H1 (cell line): Measurements from ENCODE around the gene GNB1L. TPM values are rescaled to one million over a fixed set of nuclear protein-coding genes. Genes with fewer than 3 reads are reported as not detected.

Source experiments
- CTCF ChIA-PET: fragments of 300-600 bp; sonication (Branson Sonifier 250); formaldehyde crosslinking; loops from one replicate; lab custom pipeline; 2021; ENCODE audit not compliant: partially characterized antibody; lab: Charles Lee
- POLR2A ChIA-PET: fragments of 300-600 bp; sonication (Branson Sonifier 250); formaldehyde crosslinking; loops from one replicate; lab custom pipeline; 2021; ENCODE audit warnings: inconsistent platforms; ENCODE audit not compliant: partially characterized antibody; lab: Charles Lee
- DNase-seq, 2 experiments: peaks; one replicate each; pipeline versions ENCODE4 v3.0.0 to v3.0.0-alpha.2; 2010 to 2022; ENCODE audit warnings: low spot score in 2 of 2, low read depth in 1 of 2, mixed read lengths in 1 of 2
- FAIRE-seq: peaks from 2 replicates; lab custom pipeline; 2011; peaks lifted over from hg19 to GRCh38; lab: Jason Lieb, UNC
- H2AFZ ChIP-seq: 2 replicates; pipeline ENCODE4 v1.8.1; 2012; ENCODE audit warnings: low read length, inconsistent platforms
- H2AK5ac ChIP-seq: 2 replicates; pipeline ENCODE4 v1.6.1; 2013; ENCODE audit warnings: low read depth, low read length
- H2BK120ac ChIP-seq: replicated peaks from 2 replicates; pipeline ENCODE3; 2013; ENCODE audit warnings: low read depth, low read length, inconsistent platforms
- H2BK12ac ChIP-seq: 2 replicates; pipeline ENCODE4 v1.6.1; 2013; ENCODE audit warnings: low read depth, low read length
- H2BK15ac ChIP-seq: 2 replicates; pipeline ENCODE4 v1.6.1; 2013; ENCODE audit warnings: low read length
- H2BK20ac ChIP-seq: 2 replicates; pipeline ENCODE4 v1.6.1; 2013; ENCODE audit warnings: low read length
- H2BK5ac ChIP-seq: 2 replicates; pipeline ENCODE4 v1.6.1; 2013; ENCODE audit warnings: low read depth, low read length
- H3K14ac ChIP-seq: 2 replicates; pipeline ENCODE4 v1.6.1; 2013; ENCODE audit warnings: inconsistent platforms; ENCODE audit not compliant: insufficient read length
- H3K18ac ChIP-seq: 2 replicates; pipeline ENCODE4 v1.6.1; 2013; ENCODE audit warnings: low read length; ENCODE audit errors: extremely low read depth
- H3K23ac ChIP-seq: 2 replicates; pipeline ENCODE4 v1.6.1; 2013; ENCODE audit warnings: inconsistent platforms; ENCODE audit not compliant: insufficient read length
- H3K23me2 ChIP-seq: 2 replicates; pipeline ENCODE4 v1.6.1; 2013; ENCODE audit warnings: low read depth, low read length
- H3K27ac ChIP-seq: 2 replicates; pipeline ENCODE4 v1.6.1; 2011; ENCODE audit warnings: low read depth, low read length, inconsistent platforms
- H3K27me3 ChIP-seq, 4 experiments: replicated peaks in 1 of 4; 1 replicate in 1 of 4; 2 replicates in 3 of 4; pipeline versions ENCODE4 v1.6.1 to v1.8.1; 2011 to 2013; ENCODE audit warnings: low read length in 3 of 4, mild to moderate bottlenecking in 3 of 4, inconsistent platforms in 2 of 4, mixed read lengths in 2 of 4, moderate library complexity in 1 of 4; ENCODE audit not compliant: control insufficient read depth in 3 of 4, insufficient read depth in 3 of 4; ENCODE audit errors: extremely low read depth in 1 of 4
- H3K36me3 ChIP-seq, 4 experiments: 2 replicates each; pipeline versions ENCODE4 v1.6.1 to v1.8.1; 2011 to 2013; ENCODE audit warnings: mild to moderate bottlenecking in 4 of 4, low read length in 3 of 4, moderate library complexity in 2 of 4, control low read depth in 1 of 4, inconsistent platforms in 1 of 4; ENCODE audit not compliant: insufficient read depth in 4 of 4, control insufficient read depth in 2 of 4
- H3K4ac ChIP-seq: replicated peaks from 2 replicates; pipeline ENCODE3; 2013; ENCODE audit warnings: low read length, low read depth, mixed read lengths, inconsistent platforms; ENCODE audit not compliant: insufficient read length
- H3K4me1 ChIP-seq, 4 experiments: replicated peaks in 1 of 4; 1 replicate in 1 of 4; 2 replicates in 3 of 4; pipeline versions ENCODE4 v1.6.1 to v1.8.1; 2011 to 2013; ENCODE audit warnings: low read length in 3 of 4, inconsistent platforms in 2 of 4, mixed read lengths in 1 of 4; ENCODE audit not compliant: insufficient read depth in 4 of 4, control insufficient read depth in 3 of 4
- H3K4me2 ChIP-seq, 2 experiments: 2 replicates each; pipeline versions ENCODE4 v1.6.1 to v1.8.1; 2011 to 2013; ENCODE audit warnings: low read depth in 2 of 2, low read length in 2 of 2, control low read depth in 1 of 2, inconsistent platforms in 1 of 2, mild to moderate bottlenecking in 1 of 2; ENCODE audit not compliant: insufficient read depth in 1 of 2
- H3K4me3 ChIP-seq, 4 experiments: fragments of 200-600, 300-600 bp in 1 of 4; sonication (generic), shearing (Covaris generic), sonication (Bioruptor Twin) in 1 of 4; 2 replicates each; pipeline versions ENCODE4 v1.5.1 to v1.8.1; 2011 to 2016; ENCODE audit warnings: low read length in 4 of 4, low read depth in 3 of 4, control low read depth in 2 of 4, inconsistent platforms in 2 of 4, mild to moderate bottlenecking in 2 of 4, mixed read lengths in 1 of 4, moderate library complexity in 1 of 4; ENCODE audit not compliant: insufficient read depth in 2 of 4; ENCODE audit errors: extremely low read depth in 1 of 4
- H3K56ac ChIP-seq: replicated peaks from 2 replicates; pipeline ENCODE3; 2013; ENCODE audit warnings: low read depth, mild to moderate bottlenecking, mixed read lengths, low read length, inconsistent platforms; ENCODE audit not compliant: insufficient read length
- H3K79me1 ChIP-seq: 2 replicates; pipeline ENCODE4 v1.6.1; 2013; ENCODE audit warnings: low read depth, low read length, control low read depth
- H3K79me2 ChIP-seq, 2 experiments: 2 replicates each; pipeline versions ENCODE4 v1.6.1 to v1.8.1; 2012 to 2013; ENCODE audit warnings: low read length in 2 of 2, mild to moderate bottlenecking in 2 of 2, inconsistent platforms in 1 of 2; ENCODE audit not compliant: insufficient read depth in 2 of 2, control insufficient read depth in 1 of 2
- H3K9ac ChIP-seq, 4 experiments: replicated peaks in 1 of 4; 1 replicate in 1 of 4; 2 replicates in 3 of 4; pipeline versions ENCODE4 v1.6.1 to v1.8.1; 2011 to 2013; ENCODE audit warnings: low read depth in 3 of 4, low read length in 3 of 4, control low read depth in 2 of 4, mild to moderate bottlenecking in 2 of 4, moderate library complexity in 2 of 4, inconsistent platforms in 1 of 4; ENCODE audit errors: extremely low read depth in 1 of 4
- H3K9me3 ChIP-seq, 2 experiments: 2 replicates each; pipeline versions ENCODE4 v1.6.1 to v1.8.1; 2012 to 2013; ENCODE audit warnings: mild to moderate bottlenecking in 2 of 2, moderate library complexity in 2 of 2, control low read depth in 1 of 2, inconsistent platforms in 1 of 2, low read depth in 1 of 2, low read length in 1 of 2, mixed read lengths in 1 of 2; ENCODE audit not compliant: insufficient read depth in 2 of 2
- H4K20me1 ChIP-seq, 2 experiments: replicated peaks in 1 of 2; 2 replicates each; pipeline versions ENCODE3 to v1.8.1; 2011 to 2013; ENCODE audit warnings: inconsistent platforms in 2 of 2, low read length in 2 of 2, mild to moderate bottlenecking in 1 of 2; ENCODE audit not compliant: insufficient read depth in 2 of 2, control insufficient read depth in 1 of 2
- H4K5ac ChIP-seq: 2 replicates; pipeline ENCODE4 v1.6.1; 2013; ENCODE audit warnings: low read length, low read depth, mixed read lengths, inconsistent platforms; ENCODE audit not compliant: insufficient read length
- H4K8ac ChIP-seq: 2 replicates; pipeline ENCODE4 v1.8.0; 2013; ENCODE audit warnings: mild to moderate bottlenecking, moderate library complexity, low read length, inconsistent platforms; ENCODE audit not compliant: insufficient read depth; ENCODE audit errors: extremely low read depth
- H4K91ac ChIP-seq: replicated peaks from 2 replicates; pipeline ENCODE3; 2013; ENCODE audit warnings: low read length, mixed read lengths, inconsistent platforms; ENCODE audit not compliant: insufficient read length
- BCL11A ChIP-seq, 2 experiments: IDR thresholded peaks; one replicate each; pipeline ENCODE4 v1.6.1; 2011; ENCODE audit warnings: low read depth in 2 of 2, low read length in 2 of 2, mild to moderate bottlenecking in 2 of 2
- CBX8 ChIP-seq: fragments of 300-800, 300-1000 bp; sonication (generic); IDR thresholded peaks from 2 replicates; pipeline ENCODE4 v1.7.1; 2016; ENCODE audit warnings: low read depth, low read length, borderline replicate concordance
- CEBPB ChIP-seq: IDR thresholded peaks from 2 replicates; pipeline ENCODE4 v1.6.1; 2012; ENCODE audit warnings: low read depth, low read length
- CTBP2 ChIP-seq: IDR thresholded peaks from 2 replicates; pipeline ENCODE4 v1.7.0; 2011; ENCODE audit warnings: borderline replicate concordance, mild to moderate bottlenecking, moderate library complexity, mixed read lengths, low read length; ENCODE audit not compliant: insufficient read depth, insufficient read length
- EZH2 ChIP-seq: fragments of 200-600 bp; sonication (generic); IDR thresholded peaks from 2 replicates; pipeline ENCODE4 v1.7.1; 2012; ENCODE audit warnings: low read depth, mild to moderate bottlenecking, moderate library complexity, low read length, inconsistent platforms; ENCODE audit not compliant: severe bottlenecking
- GABPA ChIP-seq: IDR thresholded peaks from 2 replicates; pipeline ENCODE4 v1.6.1; 2011; ENCODE audit warnings: mild to moderate bottlenecking, low read length, moderate library complexity, borderline replicate concordance; ENCODE audit not compliant: insufficient read depth
- KDM4A ChIP-seq: IDR thresholded peaks from one replicate; pipeline ENCODE4 v1.7.1; 2012; ENCODE audit warnings: low read depth, mild to moderate bottlenecking, moderate library complexity, low read length, inconsistent platforms; ENCODE audit not compliant: severe bottlenecking
- RNF2 ChIP-seq: fragments of 200-900, 300-1000 bp; sonication (generic); IDR thresholded peaks from 2 replicates; pipeline ENCODE4 v1.7.1; 2016; ENCODE audit warnings: borderline replicate concordance, low read depth, mild to moderate bottlenecking, antibody characterized with exemption, low read length; ENCODE audit not compliant: poor library complexity, severe bottlenecking; ENCODE audit errors: missing control alignments
- SAP30 ChIP-seq: fragments of 300-600 bp; sonication (generic); IDR thresholded peaks from 2 replicates; pipeline ENCODE4 v1.7.1; 2012; ENCODE audit warnings: low read length, moderate library complexity, mild to moderate bottlenecking, inconsistent platforms; ENCODE audit not compliant: insufficient read depth, insufficient replicate concordance
- TBP ChIP-seq: IDR thresholded peaks from 2 replicates; pipeline ENCODE4 v1.6.1; 2011; ENCODE audit warnings: low read depth, low read length, improper control_type of control experiment
- YY1 ChIP-seq: IDR thresholded peaks from 2 replicates; pipeline ENCODE4 v1.6.1; 2011; ENCODE audit warnings: low read depth, mild to moderate bottlenecking, low read length
- WGBS, 2 experiments: shearing (Covaris generic) in 1 of 2; methylation state at CpG; one replicate each; pipeline versions ENCODE4 v1.1.6 to v1.1.7; 2013 to 2015; ENCODE audit warnings: low lambda C conversion rate in 2 of 2, mixed read lengths in 2 of 2, inconsistent platforms in 1 of 2, low coverage in 1 of 2, missing lambda C conversion rate in 1 of 2; ENCODE audit not compliant: insufficient replicate concordance in 2 of 2, insufficient coverage in 1 of 2, insufficient read length in 1 of 2; ENCODE audit errors: extremely low coverage in 1 of 2, missing lambda C conversion rate in 1 of 2; 5-methylcytosine and 5-hydroxymethylcytosine counted together
- polyA plus RNA-seq, 7 experiments: library from polyadenylated mRNA; depleted of rRNA in 3 of 7; stranded (reverse) in 5 of 7; unstranded in 2 of 7; fragments of >200 nt in 5 of 7; fragments of 200-250 nt in 2 of 7; gene quantifications; 1 replicate in 5 of 7; 2 replicates in 1 of 7; 4 replicates in 1 of 7; pipeline versions ENCODE4 v1.2.1 to v1.2.3, GENCODE V29; 2011 to 2013; ENCODE audit warnings: missing spikeins in 2 of 7, mixed read lengths in 2 of 7
- total RNA-seq: library from RNA; stranded (reverse); fragmentation: NEBNext Ultra II Directional; extraction: Animal tissue kit (Norgen Biotek cat#: 25700); gene quantifications from 2 replicates; pipeline ENCODE4 v1.2.1, GENCODE V29; 2021

Gene GNB1L
- total and polyA plus RNA-seq, 2 of the 8 experiments (the other 6 are each of a cell fraction or from before 2014, with no cell fraction given), result 14.0 to 15.6 TPM

- no peak overlapping the region for H2BK120ac ChIP-seq
- CTCF ChIA-PET, result interaction anchor here (0.7 to 16.5 kb wide), 6 partner anchors 11 to 151 kb away, joined by 3 to 168 read pairs (median 4); partner anchors contain the start of gene GP1BB
- 6% methylated on average over 26 of the region's 43 CpGs; no CpG with 5 or more reads in 1 of the 2 experiments for WGBS, 2 experiments
- TF ChIP-seq YY1 (no peak), SAP30 (no peak), KDM4A (no peak), RNF2 (peak; percentile 100), CBX8 (0 out of 2 replicates have a peak, but pooled peaks have one; percentile 93), BCL11A (IDR thresholded peaks at IDR 0.05; ENCODE audit: low read depth in 2 of 2, low read length in 2 of 2) (no peak), CEBPB (no peak), GABPA (peak; percentile 27; the same call in 1 of the 2 replicates), CTBP2 (peak; percentile 30), EZH2 (peak; percentile 97), TBP (peak; percentile 25; the same call in 1 of the 2 replicates)
These were observed 95.1 kb downstream of the GNB1L start for GRCh38 chr22:19759427-19760057.

More at GRCh38 chr22:19759427-19760057, 95.1 kb downstream of the GNB1L start:
- Histone ChIP-seq H3K4me3 (peak overlapping the region in 1 of 4 experiments; percentile 23; a peak in 1 of 8 replicates), H4K5ac (no peak overlapping the region), H3K18ac (peak overlapping the region; percentile 32; the same call in 1 of the 2 replicates), H2AFZ (no peak overlapping the region), H4K91ac (no peak overlapping the region), H3K4me2 (peak overlapping the region; percentile 8 to 51; a peak in 3 of 4 replicates), H2BK15ac (no peak overlapping the region), H2BK20ac (no peak overlapping the region), H3K9ac (no peak overlapping the region), H3K27me3 (peaks cover 89 to 97% (median 95%) of the 10 kb centered on the region in 4 experiments), H2BK5ac (no peak overlapping the region; the same call in 1 of the 2 replicates), H3K56ac (no peak overlapping the region), H2BK12ac (0 out of 2 replicates have a peak overlapping the region, but pooled peaks have one; percentile 9), H3K23ac (no peak overlapping the region), H3K79me2 (no peaks in the 10 kb centered on the region), H3K4me1 (peaks cover 0 to 61% (median 35%) of the 10 kb centered on the region in 4 experiments; a peak in 5 of 7 replicates), H3K79me1 (no peaks in the 10 kb centered on the region), H3K4ac (no peak overlapping the region), H2AK5ac (no peak overlapping the region), H3K27ac (no peak overlapping the region), H3K9me3 (no peaks in the 10 kb centered on the region), H3K14ac (no peak overlapping the region), H3K23me2 (no peaks in the 10 kb centered on the region; the same call in 1 of the 2 replicates), H3K36me3 (peaks cover 0 to 20% (median 0%) of the 10 kb centered on the region in 4 experiments; a peak in 1 of 8 replicates), H4K8ac (no peak overlapping the region), H4K20me1 (peaks cover 25 to 41% of the 10 kb centered on the region in 2 experiments)
- DNase-seq (no peak), FAIRE-seq (no peak)
- POLR2A ChIA-PET, result no interaction called here
